ENCODE data around the gene SMAD2. TPM values are rescaled to one million over a fixed set of nuclear protein-coding genes. Genes with fewer than 3 reads are reported as not detected.

Gene SMAD2
- total and polyA plus RNA-seq, 2 of the 8 experiments (the other 6 are each of a cell fraction or from before 2014, with no cell fraction given), result 28.4 to 124 TPM

DNA sequence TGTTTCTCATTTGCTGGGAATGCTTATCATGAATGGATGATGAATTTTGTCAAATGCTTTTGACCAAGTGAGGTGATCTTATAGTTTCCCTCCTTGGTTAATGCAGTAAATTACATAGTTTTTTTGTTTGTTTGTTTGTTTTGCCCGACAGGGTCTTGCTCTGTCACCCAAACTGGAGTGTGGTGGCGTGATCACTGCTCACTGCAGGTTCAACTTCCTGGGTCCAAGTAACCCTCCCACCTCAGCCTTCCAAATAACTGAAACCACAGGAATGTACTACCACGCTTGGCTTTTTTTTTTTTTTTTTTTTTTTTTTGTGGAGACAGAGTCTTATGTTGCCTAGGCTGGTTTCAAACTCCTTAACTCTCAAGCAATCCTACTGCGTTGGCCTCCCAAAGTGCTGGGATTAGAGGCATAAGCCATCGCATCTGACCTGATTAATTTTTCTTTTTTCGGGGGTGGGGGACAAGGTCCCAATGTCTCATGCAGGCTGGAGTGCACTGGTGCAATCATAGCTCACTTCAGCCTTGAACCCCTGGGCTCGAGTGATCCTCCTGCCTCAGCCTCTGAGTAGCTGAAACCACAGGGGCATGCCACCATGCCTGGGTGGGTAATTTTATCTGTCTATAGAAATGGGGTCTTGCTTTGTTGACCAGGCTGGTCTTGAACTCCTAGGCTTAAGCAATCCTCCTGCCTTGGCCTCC is 48.6 kb downstream of the SMAD2 start (continued):
- no peak for TF ChIP-seq CTCF (IDR thresholded peaks at IDR 0.05; ENCODE audit: control extremely low read depth in 1 of 3, insufficient read depth in 1 of 3, low read depth in 1 of 3, low read length in 3 of 3)
